ENCODE measurements around the gene GRM4. TPM values are rescaled to one million over a fixed set of nuclear protein-coding genes. Genes with fewer than 3 reads are reported as not detected.

The GRM4 gene
- total RNA-seq, 1 donor from 2014 or later = not detected

GRCh38 chr6:34129753-34130152 is 16.1 kb downstream of the GRM4 start:
- TF ChIP-seq CTCF (IDR thresholded peaks at IDR 0.05; ENCODE audit: borderline replicate concordance) = no peak
- H3K4me3 ChIP-seq = no peak overlapping the region
- intact Hi-C loops (cut with micrococcal nuclease) = no loop called here
- no peaks in the 10 kb centered on the region for H3K9me3 ChIP-seq (replicated peaks)
- no peaks in the 10 kb centered on the region for H3K36me3 ChIP-seq
- no peaks in the 10 kb centered on the region for H3K4me1 ChIP-seq
- peaks cover 95% of the 10 kb centered on the region for H3K27me3 ChIP-seq (ENCODE audit: low read depth)
- no peak for DNase-seq
- H3K27ac ChIP-seq (replicated peaks) = no peak overlapping the region

GRCh38 chr6:34128045-34128444 is 17.8 kb downstream of the GRM4 start:
- intact Hi-C loops (cut with micrococcal nuclease) = no loop called here
- no peaks in the 10 kb centered on the region for H3K9me3 ChIP-seq (replicated peaks)
- no peaks in the 10 kb centered on the region for H3K36me3 ChIP-seq
- H3K27ac ChIP-seq (replicated peaks) = no peak overlapping the region
- DNase-seq = no peak
- no peaks in the 10 kb centered on the region for H3K4me1 ChIP-seq
- H3K27me3 ChIP-seq (ENCODE audit: low read depth) = peaks cover 95% of the 10 kb centered on the region
- no peak for TF ChIP-seq CTCF (IDR thresholded peaks at IDR 0.05; ENCODE audit: borderline replicate concordance)
- no peak overlapping the region for H3K4me3 ChIP-seq

DNA sequence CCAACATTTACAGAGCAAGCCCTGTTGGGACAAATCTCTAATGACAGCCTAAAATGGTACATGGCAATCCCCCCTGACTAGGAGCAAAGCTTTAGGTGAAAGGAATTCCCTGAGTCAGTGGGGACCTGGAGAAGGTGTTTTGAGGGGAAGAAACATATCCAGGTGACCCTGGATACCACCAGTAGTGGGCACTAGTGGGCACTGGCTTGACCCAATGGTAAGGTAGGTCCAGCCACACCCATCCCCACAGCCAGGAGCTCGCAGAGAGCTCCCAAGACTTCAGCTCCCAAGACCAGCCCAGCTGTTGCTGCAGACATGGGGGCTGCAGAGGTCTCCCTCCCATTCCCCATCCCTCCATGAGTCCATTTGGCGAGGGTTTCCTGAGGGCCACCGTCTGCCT is 19.5 kb downstream of the GRM4 start:
- Histone ChIP-seq H3K4me3 (no peak overlapping the region), H3K36me3 (no peaks in the 10 kb centered on the region), H3K27me3 (ENCODE audit: low read depth) (peaks cover 97% of the 10 kb centered on the region), H3K4me1 (no peaks in the 10 kb centered on the region), H3K27ac (replicated peaks) (no peak overlapping the region), H3K9me3 (replicated peaks) (no peaks in the 10 kb centered on the region)
- no peak for DNase-seq
- TF ChIP-seq CTCF (IDR thresholded peaks at IDR 0.05; ENCODE audit: borderline replicate concordance) = no peak
- intact Hi-C loops (cut with micrococcal nuclease) = no loop called here

GRCh38 chr6:34125939-34126338 is 19.9 kb downstream of the GRM4 start:
- Histone ChIP-seq H3K4me3 (no peak overlapping the region), H3K4me1 (no peaks in the 10 kb centered on the region), H3K27me3 (ENCODE audit: low read depth) (peaks cover 97% of the 10 kb centered on the region), H3K27ac (replicated peaks) (no peak overlapping the region), H3K9me3 (replicated peaks) (no peaks in the 10 kb centered on the region), H3K36me3 (no peaks in the 10 kb centered on the region)
- no peak for DNase-seq
- no peak for TF ChIP-seq CTCF (IDR thresholded peaks at IDR 0.05; ENCODE audit: borderline replicate concordance)
- intact Hi-C loops (cut with micrococcal nuclease) = no loop called here

DNA sequence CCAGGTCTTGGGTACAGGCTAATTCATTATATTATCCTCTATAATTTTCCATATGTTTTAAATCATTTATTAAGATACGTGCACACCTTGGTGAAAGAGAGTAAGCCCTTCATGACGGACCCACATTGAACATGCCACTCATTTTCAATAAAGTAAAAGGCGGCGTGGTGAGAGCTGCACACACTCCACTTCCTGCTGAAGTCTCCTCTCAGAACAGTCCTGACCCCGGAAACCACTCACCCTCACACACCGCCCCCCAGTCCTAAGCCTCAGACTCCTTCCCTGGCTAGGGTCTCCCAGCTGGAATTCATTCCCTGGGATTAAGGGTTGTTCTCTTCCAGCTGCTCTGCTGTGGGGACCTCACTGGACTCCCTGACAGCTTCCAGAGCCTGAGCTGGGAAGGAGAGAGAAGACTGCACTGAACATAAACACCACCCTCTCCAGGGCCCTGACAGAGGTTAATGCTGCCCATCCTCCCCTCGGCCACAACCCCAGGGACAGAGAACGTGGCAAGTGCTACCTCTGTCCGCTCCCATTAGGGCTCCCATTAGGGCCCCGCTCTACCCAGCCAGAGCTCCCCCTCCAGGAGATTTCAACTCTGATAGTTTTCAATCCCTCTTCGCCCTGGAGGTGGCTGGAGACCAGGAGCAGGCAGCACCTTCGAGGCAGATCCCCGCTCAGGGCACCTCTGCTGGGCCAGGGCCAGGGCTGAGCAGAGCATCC is 24.8 kb downstream of the GRM4 start:
- no peaks in the 10 kb centered on the region for H3K36me3 ChIP-seq
- H3K9me3 ChIP-seq (replicated peaks) = no peaks in the 10 kb centered on the region
- intact Hi-C loops (cut with micrococcal nuclease) = no loop called here
- peaks cover 97% of the 10 kb centered on the region for H3K27me3 ChIP-seq (ENCODE audit: low read depth)
- DNase-seq = no peak
- H3K4me3 ChIP-seq = no peak overlapping the region
- no peaks in the 10 kb centered on the region for H3K4me1 ChIP-seq
- no peak overlapping the region for H3K27ac ChIP-seq (replicated peaks)
- no peak for TF ChIP-seq CTCF (IDR thresholded peaks at IDR 0.05; ENCODE audit: borderline replicate concordance)
